DOHH2 (cell line): Measurements from ENCODE around the gene LSMEM2.

Source experiments
- H3F3A ChIP-seq: fragments of 200-600 bp; sonication (generic), shearing (Covaris generic); 2 replicates; pipeline ENCODE4 v1.6.0; 2016; ENCODE audit warnings: antibody characterized with exemption, mild to moderate bottlenecking; ENCODE audit not compliant: control insufficient read depth, insufficient read depth
- H3K27ac ChIP-seq: fragments of 200-600 bp; sonication (generic); 2 replicates; pipeline ENCODE4 v1.5.1; 2014; ENCODE audit warnings: low read depth, mild to moderate bottlenecking, low read length, moderate library complexity
- H3K27me3 ChIP-seq: fragments of 200-600 bp; sonication (generic); 2 replicates; pipeline ENCODE4 v1.6.1; 2014; ENCODE audit warnings: mild to moderate bottlenecking, low read length, mixed read lengths; ENCODE audit not compliant: control insufficient read depth
- H3K36me3 ChIP-seq: fragments of 200-600 bp; sonication (generic); 2 replicates; pipeline ENCODE4 v1.6.1; 2014; ENCODE audit warnings: mild to moderate bottlenecking, low read length, moderate library complexity, mixed read lengths; ENCODE audit not compliant: control insufficient read depth
- H3K4me1 ChIP-seq: fragments of 200-600 bp; sonication (generic); 2 replicates; pipeline ENCODE4 v1.6.1; 2014; ENCODE audit warnings: mild to moderate bottlenecking, low read length, mixed read lengths; ENCODE audit not compliant: control insufficient read depth
- H3K4me2 ChIP-seq: fragments of 200-600 bp; sonication (generic); 2 replicates; pipeline ENCODE4 v1.6.0; 2014; ENCODE audit warnings: mild to moderate bottlenecking, low read length, moderate library complexity
- H3K4me3 ChIP-seq: fragments of 200-600 bp; sonication (generic); 2 replicates; pipeline ENCODE4 v1.5.1; 2014; ENCODE audit warnings: mild to moderate bottlenecking, low read length, mixed read lengths
- H3K79me2 ChIP-seq: fragments of 200-600 bp; sonication (generic); 2 replicates; pipeline ENCODE4 v1.6.1; 2014; ENCODE audit warnings: mild to moderate bottlenecking, low read length, mixed read lengths; ENCODE audit not compliant: control insufficient read depth
- H3K9me2 ChIP-seq: fragments of 200-600 bp; sonication (generic); replicated peaks from 2 replicates; pipeline ENCODE4 v1.6.1; 2014; ENCODE audit warnings: mild to moderate bottlenecking, low read length, mixed read lengths; ENCODE audit not compliant: control insufficient read depth
- H3K9me3 ChIP-seq: fragments of 200-600 bp; sonication (generic); 2 replicates; pipeline ENCODE4 v1.6.1; 2014; ENCODE audit warnings: antibody characterized with exemption, low read length, mixed read lengths; ENCODE audit not compliant: control insufficient read depth, insufficient read depth
- H4K20me1 ChIP-seq: fragments of 200-600 bp; sonication (generic); 2 replicates; pipeline ENCODE4 v1.6.0; 2014; ENCODE audit warnings: low read depth, mild to moderate bottlenecking, antibody characterized with exemption, low read length, moderate library complexity; ENCODE audit not compliant: control insufficient read depth, insufficient read depth
- EZH2phosphoT487 ChIP-seq: fragments of 200-600 bp; sonication (generic); IDR thresholded peaks from 2 replicates; pipeline ENCODE4 v1.6.1; 2017; ENCODE audit warnings: borderline replicate concordance, mild to moderate bottlenecking, antibody characterized with exemption, low read length, moderate library complexity, mixed read lengths
- TF ChIP-seq, protein P1 (sequence below): fragments of 200-600 bp; sonication (generic); IDR thresholded peaks from one replicate; pipeline ENCODE4 v1.5.1; 2014; ENCODE audit warnings: antibody characterized with exemption, mild to moderate bottlenecking, low read depth, low read length; ENCODE audit not compliant: poor library complexity, severe bottlenecking

LSMEM2 gene

DNA sequence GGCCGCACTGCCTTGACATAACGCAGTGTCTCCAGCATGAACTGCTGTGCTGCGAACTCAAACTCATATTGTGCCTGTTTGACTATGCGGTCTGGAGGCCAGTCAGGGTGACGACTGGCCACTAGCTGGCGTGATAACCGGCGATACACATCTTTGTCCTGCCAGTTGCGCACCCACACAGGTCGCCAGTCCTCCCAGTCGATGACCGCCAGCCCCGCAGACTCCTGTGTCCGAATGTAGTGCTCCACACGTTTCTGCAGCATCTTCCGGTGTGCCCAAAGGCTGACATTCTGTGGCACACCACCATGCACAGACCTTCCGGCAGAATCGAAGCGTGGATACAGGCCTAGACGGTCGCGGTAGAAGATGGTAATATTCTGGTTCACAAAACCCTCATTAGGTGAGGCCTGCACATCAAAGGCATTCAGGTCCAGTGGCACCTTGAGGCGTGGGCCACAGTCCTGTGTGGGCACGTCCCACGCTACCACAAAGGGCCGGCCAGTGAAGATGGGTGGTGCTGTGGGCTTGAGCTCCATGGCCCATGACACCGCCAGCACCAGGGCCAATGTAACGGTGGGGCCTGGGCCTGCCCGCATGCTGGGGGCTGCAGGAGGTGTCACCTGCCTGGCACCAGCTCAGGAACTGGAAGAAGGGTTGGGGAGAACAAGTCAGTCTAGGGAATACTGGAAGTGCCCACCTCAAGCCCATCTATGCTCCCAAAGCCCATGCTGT is 41.2 kb downstream of the LSMEM2 start:
- H3K27ac ChIP-seq = no peak overlapping the region
- TF ChIP-seq, protein P1, sequence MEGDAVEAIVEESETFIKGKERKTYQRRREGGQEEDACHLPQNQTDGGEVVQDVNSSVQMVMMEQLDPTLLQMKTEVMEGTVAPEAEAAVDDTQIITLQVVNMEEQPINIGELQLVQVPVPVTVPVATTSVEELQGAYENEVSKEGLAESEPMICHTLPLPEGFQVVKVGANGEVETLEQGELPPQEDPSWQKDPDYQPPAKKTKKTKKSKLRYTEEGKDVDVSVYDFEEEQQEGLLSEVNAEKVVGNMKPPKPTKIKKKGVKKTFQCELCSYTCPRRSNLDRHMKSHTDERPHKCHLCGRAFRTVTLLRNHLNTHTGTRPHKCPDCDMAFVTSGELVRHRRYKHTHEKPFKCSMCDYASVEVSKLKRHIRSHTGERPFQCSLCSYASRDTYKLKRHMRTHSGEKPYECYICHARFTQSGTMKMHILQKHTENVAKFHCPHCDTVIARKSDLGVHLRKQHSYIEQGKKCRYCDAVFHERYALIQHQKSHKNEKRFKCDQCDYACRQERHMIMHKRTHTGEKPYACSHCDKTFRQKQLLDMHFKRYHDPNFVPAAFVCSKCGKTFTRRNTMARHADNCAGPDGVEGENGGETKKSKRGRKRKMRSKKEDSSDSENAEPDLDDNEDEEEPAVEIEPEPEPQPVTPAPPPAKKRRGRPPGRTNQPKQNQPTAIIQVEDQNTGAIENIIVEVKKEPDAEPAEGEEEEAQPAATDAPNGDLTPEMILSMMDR = no peak
- peak overlapping the region; percentile 56 for H3K4me2 ChIP-seq
- no peaks in the 10 kb centered on the region for H3K9me2 ChIP-seq
- no peaks in the 10 kb centered on the region for H3K9me3 ChIP-seq
- H3K4me3 ChIP-seq = peak overlapping the region; percentile 97
- peaks cover 3% of the 10 kb centered on the region; the same call in 1 of the 2 replicates for H3K79me2 ChIP-seq
- H3K4me1 ChIP-seq = peaks cover 24% of the 10 kb centered on the region
- no peaks in the 10 kb centered on the region for H4K20me1 ChIP-seq
- no peaks in the 10 kb centered on the region; the same call in 1 of the 2 replicates for H3F3A ChIP-seq
- peaks cover 20% of the 10 kb centered on the region for H3K36me3 ChIP-seq
- no peaks in the 10 kb centered on the region for H3K27me3 ChIP-seq

DNA sequence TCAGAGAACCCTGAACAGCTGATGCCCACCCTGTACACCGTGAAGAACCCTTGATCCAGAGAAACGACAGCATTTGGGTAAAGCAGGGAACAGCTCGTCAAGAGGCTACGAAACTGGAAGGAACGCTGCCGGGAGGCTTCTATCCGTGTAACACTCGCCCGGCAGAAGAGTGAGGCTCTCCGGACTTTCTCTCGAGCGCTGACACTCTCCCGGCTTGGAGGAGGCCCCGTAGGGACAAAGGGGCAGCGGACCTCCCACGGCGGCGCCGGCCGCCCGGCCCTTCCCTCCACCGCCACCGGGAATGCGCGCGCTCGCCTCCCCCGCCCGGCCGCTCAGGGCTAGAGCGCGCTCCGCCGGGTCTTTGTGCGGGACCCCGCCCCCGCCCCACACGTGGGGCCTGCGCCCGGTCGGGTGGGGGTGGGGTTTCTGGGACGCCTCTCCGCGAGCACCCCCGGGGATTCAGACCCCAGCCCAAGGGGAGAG is 42.0 kb downstream of the LSMEM2 start:
- Histone ChIP-seq H3F3A (no peaks in the 10 kb centered on the region; the same call in 1 of the 2 replicates), H4K20me1 (no peaks in the 10 kb centered on the region), H3K36me3 (peaks cover 28% of the 10 kb centered on the region), H3K27me3 (no peaks in the 10 kb centered on the region), H3K9me3 (no peaks in the 10 kb centered on the region), H3K27ac (peak overlapping the region; percentile 73), H3K4me1 (peaks cover 24% of the 10 kb centered on the region), H3K4me2 (peak overlapping the region; percentile 56), H3K4me3 (peak overlapping the region; percentile 97), H3K9me2 (no peaks in the 10 kb centered on the region), H3K79me2 (peaks cover 4% of the 10 kb centered on the region)
- no peak for TF ChIP-seq EZH2phosphoT487
- TF ChIP-seq, protein P1 = no peak

DNA sequence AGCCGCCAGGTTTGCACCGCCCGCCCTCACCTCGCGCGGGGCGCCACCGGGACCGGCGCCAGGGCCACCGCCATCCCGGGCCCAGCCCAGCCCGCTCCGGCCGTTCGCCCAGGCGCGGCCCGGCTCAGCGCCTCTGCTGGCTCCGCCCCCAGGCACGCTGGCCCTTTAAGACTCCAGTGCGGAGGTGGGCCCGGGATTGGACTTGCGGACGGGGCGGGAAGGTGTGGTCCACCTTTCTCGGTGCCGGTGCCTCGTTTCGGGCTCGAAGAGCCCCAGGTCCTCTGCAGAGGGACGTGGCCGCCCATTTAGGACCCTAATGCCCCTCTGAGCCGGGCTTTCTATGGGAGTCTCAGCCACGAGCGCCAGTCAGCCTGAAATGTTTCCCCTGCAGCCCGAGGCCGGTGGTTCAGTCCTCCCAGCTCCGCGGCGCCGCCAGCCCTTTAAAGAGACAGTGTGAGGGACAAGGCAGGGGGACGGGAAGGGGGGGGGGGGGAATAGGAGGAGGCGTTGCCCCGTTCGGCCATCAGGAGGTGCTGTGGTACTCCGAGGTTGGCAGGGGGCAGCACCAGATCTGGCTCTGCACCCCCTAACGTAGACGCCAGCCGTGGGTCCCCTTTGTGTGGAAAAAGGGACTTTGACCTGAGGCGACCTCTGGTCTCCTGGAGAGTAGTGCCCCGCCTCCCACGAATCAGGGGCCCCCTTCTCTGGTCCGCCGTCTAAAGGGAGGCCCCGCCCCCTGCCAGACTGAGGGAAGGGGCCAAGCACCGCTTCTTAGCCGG is 42.6 kb downstream of the LSMEM2 start:
- Histone ChIP-seq H3K4me2 (peak overlapping the region; percentile 56), H3K79me2 (peaks cover 9% of the 10 kb centered on the region), H3K27ac (peak overlapping the region; percentile 73), H3K27me3 (no peaks in the 10 kb centered on the region), H3F3A (no peaks in the 10 kb centered on the region; the same call in 1 of the 2 replicates), H3K4me1 (peaks cover 28% of the 10 kb centered on the region), H3K4me3 (peak overlapping the region; percentile 97), H4K20me1 (no peaks in the 10 kb centered on the region), H3K9me3 (no peaks in the 10 kb centered on the region), H3K36me3 (peaks cover 33% of the 10 kb centered on the region), H3K9me2 (no peaks in the 10 kb centered on the region)
- no peak for TF ChIP-seq EZH2phosphoT487
- TF ChIP-seq, protein P1 = peak; percentile 78
